ENCODE data around the gene CYP27B1. TPM values are rescaled to one million over a fixed set of nuclear protein-coding genes. Genes with fewer than 3 reads are reported as not detected.
A peak's percentile ranks its signal among the peaks of the same experiment; 100 is the strongest.

CYP27B1 gene
- total RNA-seq, 2 donors from 2014 or later, result 0.81 to 2.2 TPM

DNA sequence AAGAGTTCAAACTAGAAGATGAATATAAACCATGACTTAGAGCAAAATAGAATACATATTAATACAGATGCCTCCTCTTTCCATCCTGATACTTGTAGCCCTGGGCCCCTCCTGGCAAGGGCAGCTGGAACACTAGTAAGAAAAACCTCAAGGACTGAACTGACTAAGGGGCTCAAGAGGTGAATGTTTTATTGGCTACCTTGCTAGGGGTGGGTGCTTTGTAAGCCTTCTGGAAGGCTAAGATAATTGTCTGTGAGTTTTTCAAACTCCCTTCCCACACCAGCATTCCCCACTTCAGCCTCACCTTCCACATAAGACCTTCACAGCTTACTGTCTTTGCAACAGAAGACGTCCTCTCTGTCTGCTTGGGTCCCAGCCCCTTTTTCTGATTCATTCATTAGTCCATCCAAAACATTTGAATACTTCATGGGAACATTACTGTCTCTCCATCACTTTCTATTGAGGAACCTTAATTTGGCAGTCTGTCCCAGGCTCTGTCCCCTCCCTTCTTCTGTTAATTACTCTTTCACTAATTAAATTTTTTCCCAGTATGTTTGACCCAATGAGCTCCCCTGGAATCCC is 13.0 kb downstream of the CYP27B1 start:
- TF ChIP-seq, protein P1, sequence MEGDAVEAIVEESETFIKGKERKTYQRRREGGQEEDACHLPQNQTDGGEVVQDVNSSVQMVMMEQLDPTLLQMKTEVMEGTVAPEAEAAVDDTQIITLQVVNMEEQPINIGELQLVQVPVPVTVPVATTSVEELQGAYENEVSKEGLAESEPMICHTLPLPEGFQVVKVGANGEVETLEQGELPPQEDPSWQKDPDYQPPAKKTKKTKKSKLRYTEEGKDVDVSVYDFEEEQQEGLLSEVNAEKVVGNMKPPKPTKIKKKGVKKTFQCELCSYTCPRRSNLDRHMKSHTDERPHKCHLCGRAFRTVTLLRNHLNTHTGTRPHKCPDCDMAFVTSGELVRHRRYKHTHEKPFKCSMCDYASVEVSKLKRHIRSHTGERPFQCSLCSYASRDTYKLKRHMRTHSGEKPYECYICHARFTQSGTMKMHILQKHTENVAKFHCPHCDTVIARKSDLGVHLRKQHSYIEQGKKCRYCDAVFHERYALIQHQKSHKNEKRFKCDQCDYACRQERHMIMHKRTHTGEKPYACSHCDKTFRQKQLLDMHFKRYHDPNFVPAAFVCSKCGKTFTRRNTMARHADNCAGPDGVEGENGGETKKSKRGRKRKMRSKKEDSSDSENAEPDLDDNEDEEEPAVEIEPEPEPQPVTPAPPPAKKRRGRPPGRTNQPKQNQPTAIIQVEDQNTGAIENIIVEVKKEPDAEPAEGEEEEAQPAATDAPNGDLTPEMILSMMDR (IDR thresholded peaks at IDR 0.05), result no peak
- H3K9me3 ChIP-seq, result no peaks in the 10 kb centered on the region
- DNase-seq (ENCODE audit: low spot score), result no peak
- H3K4me3 ChIP-seq, result peak overlapping the region; percentile 81
- H3K4me1 ChIP-seq (ENCODE audit: control insufficient read depth in 1 of 2, low read depth in 2 of 2), result peaks cover 25 to 33% of the 10 kb centered on the region in 2 donors
- ATAC-seq (ENCODE audit: insufficient number of reproducible peaks, low FRiP score, low read depth), result no peak
- peaks cover 16% of the 10 kb centered on the region for H3K36me3 ChIP-seq
- H3K27ac ChIP-seq, result no peak overlapping the region
- H3K27me3 ChIP-seq (replicated peaks; ENCODE audit: insufficient read depth), result no peaks in the 10 kb centered on the region

DNA sequence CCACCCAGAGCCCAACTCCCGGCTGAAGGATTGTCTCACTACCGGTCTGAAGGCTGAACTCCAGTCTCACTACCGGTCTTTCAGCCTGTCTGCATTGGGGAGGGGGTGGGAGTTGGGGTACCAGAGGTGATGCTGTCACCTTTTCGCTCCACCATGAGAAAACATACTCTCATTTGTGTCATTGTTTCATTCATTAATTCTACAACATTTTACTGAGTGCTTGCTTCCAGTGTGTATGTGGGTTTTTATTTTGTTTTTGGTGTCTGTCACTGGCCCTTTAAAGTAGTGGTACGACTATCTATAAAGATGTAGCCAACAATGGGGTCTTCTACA is 14.2 kb downstream of the CYP27B1 start:
- TF ChIP-seq, protein P1 (IDR thresholded peaks at IDR 0.05), result no peak
- peaks cover 25 to 33% of the 10 kb centered on the region in 2 donors for H3K4me1 ChIP-seq (ENCODE audit: control insufficient read depth in 1 of 2, low read depth in 2 of 2)
- H3K4me3 ChIP-seq, result peak overlapping the region; percentile 90
- H3K27ac ChIP-seq, result peak overlapping the region in 1 of 2 donors; percentile 50
- no peaks in the 10 kb centered on the region for H3K27me3 ChIP-seq (replicated peaks; ENCODE audit: insufficient read depth)
- DNase-seq (ENCODE audit: low spot score) (no peak), ATAC-seq (ENCODE audit: insufficient number of reproducible peaks, low FRiP score, low read depth) (no peak)
- peaks cover 14% of the 10 kb centered on the region for H3K36me3 ChIP-seq
- H3K9me3 ChIP-seq, result no peaks in the 10 kb centered on the region

DNA sequence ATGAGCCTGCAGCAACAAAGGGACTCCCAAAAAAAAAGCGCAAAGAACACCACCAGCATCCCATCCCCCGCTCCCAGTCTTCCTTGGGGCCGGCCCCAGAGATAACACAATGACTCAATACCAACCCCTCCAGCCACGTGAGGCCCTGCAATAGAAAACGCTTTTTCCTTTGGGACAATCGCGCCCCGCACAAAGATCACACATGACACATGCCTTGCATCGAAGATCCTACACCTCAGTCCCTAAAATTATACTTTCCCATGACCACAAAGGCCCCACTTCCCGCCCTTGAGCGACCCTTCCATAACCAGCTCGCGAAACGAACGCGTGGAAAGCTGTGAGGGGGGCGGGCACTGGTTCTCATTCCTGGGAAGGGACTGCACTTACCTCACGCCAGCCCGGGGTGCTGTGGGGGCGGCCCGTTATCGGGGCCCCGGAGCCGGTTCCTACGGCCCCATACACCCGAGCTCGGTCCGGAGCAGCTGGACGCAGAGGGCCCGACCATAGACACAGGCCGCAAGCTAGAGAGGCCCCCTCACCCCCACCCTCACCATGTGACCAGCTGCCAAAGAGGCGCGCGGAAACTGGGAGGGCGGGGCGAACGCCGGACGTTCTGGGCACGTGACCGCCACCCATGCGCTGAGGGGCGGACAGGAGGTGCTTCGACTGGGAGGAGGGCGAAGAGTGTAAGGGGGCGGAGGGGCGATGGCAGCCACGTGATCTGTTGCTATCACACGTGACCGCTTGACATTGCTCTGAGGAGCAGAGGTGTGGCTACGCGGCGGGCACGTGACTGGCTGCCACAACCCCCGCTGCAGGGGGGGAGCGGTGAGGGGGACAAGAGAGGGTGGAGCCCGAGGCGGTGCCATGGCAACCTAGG is 14.8 kb downstream of the CYP27B1 start, which contains the start of gene CDK4:
TSS of gene CDK4 (minus strand) at position 523 of the 880 bp plus-strand sequence. CDS start 593 bp downstream, outside the sequence.
- H3K36me3 ChIP-seq, result peaks cover 19% of the 10 kb centered on the region
- H3K4me1 ChIP-seq (ENCODE audit: control insufficient read depth in 1 of 2, low read depth in 2 of 2), result peaks cover 25 to 33% of the 10 kb centered on the region in 2 donors
- H3K9me3 ChIP-seq, result no peaks in the 10 kb centered on the region
- ATAC-seq (ENCODE audit: insufficient number of reproducible peaks, low FRiP score, low read depth) (peak; percentile 92), DNase-seq (ENCODE audit: low spot score) (peak; percentile 98)
- H3K4me3 ChIP-seq, result peak within 1 kb of the TSS; percentile 90
- H3K27me3 ChIP-seq (replicated peaks; ENCODE audit: insufficient read depth), result no peaks in the 10 kb centered on the region
- H3K27ac ChIP-seq, result peak within 1 kb of the TSS; percentile 83 to 86
- TF ChIP-seq, protein P1 (IDR thresholded peaks at IDR 0.05), result no peak

DNA sequence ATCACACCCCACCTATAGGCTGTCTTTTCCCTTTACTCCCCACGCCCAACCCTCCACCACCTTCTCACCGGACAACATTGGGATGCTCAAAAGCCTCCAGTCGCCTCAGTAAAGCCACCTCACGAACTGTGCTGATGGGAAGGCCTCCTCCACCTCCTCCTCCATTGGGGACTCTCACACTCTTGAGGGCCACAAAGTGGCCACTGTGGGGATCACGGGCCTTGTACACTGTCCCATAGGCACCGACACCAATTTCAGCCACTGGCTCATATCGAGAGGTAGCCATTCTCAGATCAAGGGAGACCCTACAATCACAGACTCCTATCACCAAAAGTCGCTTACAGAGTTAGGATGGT is 15.5 kb downstream of the CYP27B1 start:
- Histone ChIP-seq H3K36me3 (peaks cover 21% of the 10 kb centered on the region), H3K27me3 (replicated peaks; ENCODE audit: insufficient read depth) (no peaks in the 10 kb centered on the region), H3K27ac (peak overlapping the region; percentile 83 to 86), H3K4me1 (ENCODE audit: control insufficient read depth in 1 of 2, low read depth in 2 of 2) (peaks cover 24 to 30% of the 10 kb centered on the region in 2 donors), H3K9me3 (no peaks in the 10 kb centered on the region), H3K4me3 (peak overlapping the region; percentile 90)
- ATAC-seq (ENCODE audit: insufficient number of reproducible peaks, low FRiP score, low read depth), result no peak
- DNase-seq (ENCODE audit: low spot score), result no peak
- TF ChIP-seq, protein P1 (IDR thresholded peaks at IDR 0.05), result no peak

Data from thoracic aorta (tissue), 2 donors.